GM18520 (cell line): ENCODE results near the gene FRMD4A.
"Not testable (repeated sequence)": the region's sequence is repeated elsewhere in the genome, so short reads cannot be mapped to it uniquely, and the experiment has no call there.

Source experiments
- ATAC-seq: cut with Tn5 transposase; IDR thresholded peaks from one replicate; pipeline ENCODE4 v1.9.1; 2021; ENCODE audit not compliant: unreplicated experiment

The FRMD4A gene

DNA sequence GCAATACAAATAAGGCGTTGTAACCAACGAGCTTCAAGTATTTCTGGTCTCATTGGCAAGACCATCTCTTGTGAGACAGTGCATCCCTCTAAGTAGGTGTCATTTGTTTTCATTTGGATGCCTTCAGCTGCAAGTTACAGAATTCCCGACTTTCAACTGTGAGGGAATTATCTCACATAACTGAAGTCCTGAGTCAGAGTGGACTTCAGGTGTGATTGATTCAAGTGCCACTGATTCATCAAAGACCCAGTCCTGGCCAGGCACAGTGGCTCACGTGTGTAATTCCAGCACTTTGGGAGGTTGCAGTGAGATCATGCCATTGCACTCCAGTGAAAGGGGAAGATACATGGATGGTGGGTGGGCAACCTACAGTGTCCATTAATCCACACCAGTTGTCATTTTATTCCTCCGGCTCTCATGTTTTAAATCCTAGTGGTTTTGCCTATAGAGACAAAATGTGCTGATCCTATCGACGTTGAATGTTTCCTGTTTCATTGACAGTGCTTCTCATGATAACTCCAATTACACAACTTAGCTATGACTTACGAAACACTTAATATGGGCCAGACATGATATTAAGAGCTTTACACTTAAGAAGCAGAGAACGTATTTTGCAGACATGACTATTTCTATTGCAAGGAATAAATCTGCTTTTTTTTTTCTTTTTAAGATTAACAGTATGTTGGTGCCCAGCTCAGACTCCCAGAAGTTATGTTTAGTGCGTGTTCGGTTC lies 268.0 kb downstream of the FRMD4A start:
- ATAC-seq = no peak

DNA sequence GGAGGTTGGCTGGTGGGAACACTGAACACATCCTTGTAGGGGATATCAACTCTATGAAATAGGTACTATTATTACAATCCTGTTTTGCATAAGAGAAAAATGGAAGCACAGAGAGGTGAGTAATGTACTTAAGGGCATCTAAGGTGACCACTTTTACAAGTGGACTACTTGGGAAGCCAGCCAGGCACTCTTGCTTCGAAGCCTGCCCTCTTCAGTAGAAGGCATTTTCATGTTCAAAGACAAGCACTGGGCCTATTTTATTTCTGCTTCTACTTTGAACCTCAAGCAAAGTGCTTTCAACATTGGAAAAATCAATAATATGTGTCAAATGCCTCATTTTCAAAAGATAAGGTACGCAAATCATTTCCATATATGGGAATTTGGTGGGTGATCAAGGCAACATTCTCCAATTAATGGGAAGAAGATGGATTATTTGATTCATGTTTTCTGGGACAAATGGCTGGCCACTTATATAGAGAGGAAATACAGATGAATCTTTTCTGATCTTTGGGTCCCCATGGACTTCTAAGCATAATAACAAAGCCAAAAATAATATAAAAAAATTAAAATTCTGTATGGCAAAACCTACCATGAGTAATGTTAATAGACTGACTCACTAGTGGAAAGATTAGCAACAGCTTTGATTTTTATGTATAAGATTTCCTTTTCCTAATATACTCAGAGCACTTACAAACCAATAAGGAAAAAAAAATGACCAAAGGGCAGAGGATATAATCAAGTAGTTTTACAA lies 270.2 kb downstream of the FRMD4A start:
- ATAC-seq = no peak

DNA sequence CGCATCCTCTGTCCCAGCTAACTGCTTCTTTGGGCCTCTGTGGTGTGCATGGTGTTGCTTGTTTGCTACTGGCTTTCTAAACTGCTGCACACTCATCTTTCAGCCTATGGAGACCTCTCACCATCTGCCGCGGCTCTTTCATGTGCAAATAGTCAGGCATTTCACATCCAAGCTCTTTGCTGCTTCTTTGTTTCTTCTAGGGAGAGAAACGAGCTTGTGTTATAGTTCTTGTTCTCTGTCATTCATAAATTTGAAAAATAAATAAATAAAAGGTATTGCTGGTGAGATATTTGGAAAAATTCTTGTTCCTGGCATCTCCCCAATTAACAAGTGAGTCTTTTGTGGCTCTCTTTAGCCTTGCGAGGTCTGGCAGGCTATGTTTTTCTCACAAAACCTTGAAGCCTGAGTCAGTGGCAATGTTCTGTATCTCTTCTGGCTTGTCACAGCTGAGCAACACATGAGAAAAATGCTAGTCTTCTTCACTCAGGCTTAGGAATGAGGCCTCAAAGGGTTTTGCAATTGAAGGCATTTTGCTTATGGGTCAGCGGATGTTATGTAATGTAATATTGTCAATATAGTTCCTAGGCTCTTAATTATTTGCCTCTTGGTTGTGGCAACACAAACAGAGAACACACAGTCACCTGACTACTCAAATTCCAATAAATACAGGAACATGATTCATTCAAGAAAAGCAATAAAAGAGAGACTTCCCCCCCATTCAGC lies 274.0 kb downstream of the FRMD4A start:
- ATAC-seq = no peak

DNA sequence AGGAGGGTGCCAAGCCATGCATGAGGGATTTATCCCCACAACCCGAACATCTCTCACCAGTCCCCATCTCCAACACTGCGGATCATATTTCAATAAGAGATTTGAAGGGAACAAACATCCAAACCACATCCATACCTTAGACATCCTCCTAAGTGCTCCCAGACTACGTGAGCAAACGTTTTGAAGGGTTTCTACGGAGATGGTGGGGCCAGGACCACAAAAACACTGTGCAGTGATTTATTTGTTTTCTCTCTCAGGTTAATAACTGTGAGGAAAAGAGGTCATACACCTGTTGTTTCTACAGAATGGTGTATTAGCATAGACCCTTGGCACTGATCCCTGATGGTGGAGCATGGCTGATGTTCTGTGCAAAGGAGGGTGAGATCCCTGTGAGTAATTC lies 277.8 kb downstream of the FRMD4A start:
- ATAC-seq = no peak

DNA sequence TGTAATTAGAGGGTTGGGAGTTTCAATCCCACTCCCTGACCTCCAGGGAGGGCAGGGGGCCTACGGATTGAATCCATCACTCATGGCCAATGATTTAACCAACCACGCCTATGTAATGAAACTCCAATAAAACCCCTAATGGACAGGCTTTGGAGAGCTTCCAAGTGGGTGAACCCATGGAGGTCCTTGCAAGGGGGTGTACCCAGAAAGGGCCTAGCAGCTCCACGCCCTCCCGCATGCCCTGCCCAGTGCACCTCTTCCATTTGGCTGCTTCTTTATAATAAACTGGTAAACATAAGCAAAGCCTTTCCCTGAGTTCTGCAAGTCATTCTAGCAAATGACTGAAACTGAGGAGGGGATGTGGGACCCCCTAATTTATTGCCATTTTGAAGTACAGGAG lies 280.1 kb downstream of the FRMD4A start:
- no peak for ATAC-seq

DNA sequence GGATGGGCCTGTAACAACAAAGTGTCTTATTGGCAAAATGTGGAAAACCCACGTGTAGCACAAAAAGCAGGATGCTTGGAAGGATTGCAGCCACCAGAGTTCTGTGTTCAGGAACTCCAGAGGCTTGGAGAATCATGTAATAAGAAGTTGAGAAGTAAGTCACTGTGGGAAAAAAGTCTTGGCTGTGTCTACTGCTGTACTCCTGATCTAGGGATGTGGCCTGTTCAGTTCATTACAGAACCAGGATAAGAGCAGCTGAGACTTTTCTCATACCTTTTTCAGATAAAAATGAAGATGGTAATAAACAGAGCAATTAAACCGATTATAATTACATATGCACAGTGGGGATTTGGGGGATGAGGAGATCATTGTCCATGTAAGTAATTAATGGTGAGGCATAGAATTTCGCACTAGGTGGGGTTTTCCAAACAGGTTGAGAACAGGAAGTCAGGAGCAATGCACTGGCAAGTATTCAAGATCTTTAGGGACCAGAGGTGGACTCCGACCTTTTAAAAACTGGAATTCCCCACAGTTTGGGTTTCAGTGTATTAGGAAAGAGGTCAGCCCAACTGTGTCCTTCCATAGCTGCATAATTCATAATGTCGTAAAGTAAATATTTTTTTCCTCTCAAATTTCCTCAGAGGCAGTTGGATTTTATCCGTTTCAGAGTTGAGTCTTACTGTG lies 281.7 kb downstream of the FRMD4A start:
- no peak for ATAC-seq

DNA sequence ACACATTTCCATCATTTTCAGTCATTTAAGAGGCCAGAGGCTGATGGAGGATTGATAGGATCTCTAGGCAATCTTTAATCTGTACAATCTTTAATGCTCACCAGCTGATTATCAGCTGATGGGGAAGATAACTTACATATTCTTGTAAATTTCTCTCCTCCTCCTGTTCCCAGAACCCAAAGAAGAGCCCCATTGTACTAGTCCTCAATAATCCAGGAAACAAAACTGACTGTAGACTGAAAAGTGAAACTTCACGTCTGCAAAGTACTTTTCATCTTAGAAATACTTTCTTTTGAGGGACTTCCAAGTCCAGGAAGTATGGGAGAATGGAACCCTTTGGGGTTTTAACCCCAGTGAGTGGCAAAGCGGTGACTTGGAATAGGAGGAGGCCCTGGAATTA lies 283.3 kb downstream of the FRMD4A start:
- no peak for ATAC-seq

DNA sequence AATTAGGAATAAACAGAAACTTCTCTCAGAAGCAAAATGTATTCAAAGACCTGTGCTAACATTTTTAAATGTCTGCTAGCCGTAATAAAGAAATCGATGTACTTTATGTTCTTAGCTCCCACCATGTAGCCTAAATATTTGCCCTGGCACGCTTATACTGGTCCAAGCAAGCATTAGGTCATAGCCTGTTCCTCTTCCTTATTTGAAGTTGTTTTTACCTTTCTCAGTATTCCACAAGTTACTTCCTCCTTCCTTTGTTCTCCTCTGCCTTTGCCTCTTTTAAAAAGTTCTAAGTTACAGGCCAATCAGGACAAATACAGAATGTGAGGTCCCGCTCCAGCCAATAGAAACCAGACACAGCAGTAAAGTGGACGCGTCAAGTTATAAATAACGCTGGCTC lies 288.7 kb downstream of the FRMD4A start:
- ATAC-seq = not testable (repeated sequence)

DNA sequence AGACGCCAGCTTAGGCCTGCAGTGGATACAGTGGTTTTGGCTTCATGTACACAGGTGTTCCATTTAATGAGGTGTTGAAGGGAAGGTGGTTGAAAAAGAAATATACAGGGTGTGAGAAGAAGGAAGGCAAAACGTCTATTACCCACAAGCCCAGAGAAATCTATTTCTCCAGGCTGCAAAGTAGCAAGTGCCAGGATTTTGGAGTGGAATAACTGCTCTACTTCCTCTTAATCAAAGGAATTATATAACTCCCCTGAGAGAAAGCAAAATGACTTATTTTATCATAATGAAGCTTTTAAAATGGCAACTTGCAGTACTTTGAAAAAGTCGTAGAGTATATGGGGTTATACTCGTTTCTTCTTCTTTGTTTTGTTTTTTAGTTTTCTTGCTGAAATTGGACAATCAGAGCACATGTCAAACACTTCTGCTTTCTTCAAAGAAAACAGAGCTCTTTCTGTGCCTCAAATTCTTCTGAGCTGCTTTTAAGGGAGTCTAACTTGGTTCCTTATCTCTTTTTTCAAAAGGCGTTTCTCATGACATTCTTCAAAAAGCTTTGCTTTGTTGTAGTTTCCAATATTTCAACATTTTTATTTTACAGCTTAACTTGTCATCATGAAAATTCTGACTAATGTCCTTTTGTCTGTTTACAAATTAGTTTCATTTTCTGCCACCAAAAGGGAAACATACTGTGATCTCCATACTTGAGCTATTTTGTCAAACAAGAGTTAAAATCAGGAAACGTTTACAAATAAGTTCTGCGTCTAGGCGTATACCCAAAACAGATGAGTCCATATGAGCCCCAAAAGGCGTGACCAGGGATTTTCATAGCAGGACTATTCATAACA lies 289.7 kb downstream of the FRMD4A start:
- no peak for ATAC-seq

DNA sequence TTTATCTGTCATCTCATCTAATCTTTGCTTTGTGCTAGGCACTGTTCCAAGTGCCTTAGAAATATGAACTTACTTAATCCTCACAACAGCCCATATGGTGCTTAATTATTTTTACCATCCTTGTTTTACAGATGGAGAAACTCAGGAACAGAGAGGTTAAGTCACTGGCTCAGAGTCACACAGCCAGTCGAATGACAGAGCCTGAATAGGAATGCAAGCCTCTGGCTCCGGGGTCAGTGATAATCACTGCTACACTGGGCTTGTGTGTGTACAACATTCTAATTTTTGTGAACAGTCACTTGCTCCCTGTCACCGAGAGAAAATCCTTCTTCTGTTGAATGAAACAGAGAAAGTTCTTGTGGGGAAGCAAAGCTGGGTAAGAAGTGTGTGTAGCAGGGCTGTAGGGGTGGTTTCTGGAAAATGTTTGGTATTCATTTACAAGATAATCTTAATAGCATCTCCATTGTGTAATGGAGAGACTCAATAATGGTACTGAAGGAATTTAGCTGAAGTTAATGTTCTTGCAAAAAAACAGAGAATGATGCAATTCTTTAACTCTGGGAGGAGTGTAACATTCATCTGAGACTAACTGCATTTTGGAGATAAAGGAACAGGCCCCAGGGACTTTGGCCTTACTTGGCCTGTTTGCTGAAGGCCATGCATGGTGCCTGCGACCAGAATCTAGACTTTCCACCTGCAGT lies 290.6 kb downstream of the FRMD4A start:
- no peak for ATAC-seq

DNA sequence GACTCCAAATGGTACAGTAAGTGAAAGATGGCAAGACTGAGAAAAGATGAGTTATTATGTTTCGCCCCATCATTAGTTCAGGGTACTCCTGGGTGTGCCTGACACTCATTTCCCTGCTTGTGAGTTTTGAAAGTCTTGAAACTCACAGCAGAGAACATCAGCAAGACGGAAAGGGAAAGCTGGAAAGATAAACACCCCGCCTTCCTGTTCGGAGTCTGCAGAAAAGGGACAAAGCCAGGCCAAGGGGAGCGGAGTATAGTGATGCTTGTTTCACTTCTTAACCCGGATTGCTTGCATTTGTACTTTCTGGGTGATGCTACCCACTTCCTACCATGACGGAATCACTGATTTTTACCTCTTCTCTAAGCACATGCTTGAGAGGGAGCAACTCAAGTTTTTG lies 294.5 kb downstream of the FRMD4A start:
- no peak for ATAC-seq

DNA sequence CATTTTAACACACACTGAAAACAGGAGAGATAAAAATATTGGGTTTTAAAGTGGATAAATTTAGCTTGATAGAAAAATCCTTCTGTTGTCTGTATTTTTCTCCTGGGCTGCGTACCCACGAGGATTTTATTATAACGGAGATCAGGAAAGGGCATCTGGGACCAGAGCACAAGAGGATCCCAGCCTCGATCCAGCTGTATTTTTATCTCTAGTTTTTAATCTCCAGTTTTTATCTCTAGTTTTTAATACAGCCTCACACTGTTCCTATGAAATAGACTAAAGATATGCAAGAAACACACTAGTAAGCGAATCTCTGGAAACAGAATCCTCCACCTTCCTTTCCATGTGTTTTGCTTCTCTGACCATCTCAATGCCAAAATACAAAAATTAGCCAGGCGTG lies 295.2 kb downstream of the FRMD4A start:
- no peak for ATAC-seq

DNA sequence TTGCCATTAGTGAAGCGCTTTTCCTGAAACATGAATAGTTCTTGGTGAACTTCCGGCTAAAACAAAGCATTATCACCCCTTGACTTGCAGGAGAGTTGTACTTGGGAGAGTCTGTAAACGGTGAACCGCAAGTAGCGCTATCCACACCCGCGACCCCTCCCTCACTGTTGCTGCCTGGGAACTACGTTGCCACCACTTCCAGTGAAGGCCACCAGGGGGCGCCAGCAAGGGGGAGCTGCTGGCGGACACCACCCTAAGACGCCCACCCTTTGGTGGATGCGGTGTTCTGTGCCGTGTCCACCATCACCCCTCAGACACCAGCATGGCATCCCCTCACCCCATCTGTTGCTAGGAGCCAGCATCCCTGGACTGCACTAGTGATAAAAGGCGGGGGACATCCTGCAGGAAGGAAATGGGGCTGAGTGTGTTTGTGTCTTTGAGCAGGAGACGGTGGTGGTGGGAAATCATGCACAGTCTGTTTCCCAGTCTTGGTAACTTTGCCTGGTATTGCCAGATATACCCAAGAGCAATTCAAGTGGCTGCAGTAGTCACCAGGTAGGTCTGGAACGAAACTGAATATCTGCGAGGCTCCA lies 298.2 kb downstream of the FRMD4A start:
- no peak for ATAC-seq

DNA sequence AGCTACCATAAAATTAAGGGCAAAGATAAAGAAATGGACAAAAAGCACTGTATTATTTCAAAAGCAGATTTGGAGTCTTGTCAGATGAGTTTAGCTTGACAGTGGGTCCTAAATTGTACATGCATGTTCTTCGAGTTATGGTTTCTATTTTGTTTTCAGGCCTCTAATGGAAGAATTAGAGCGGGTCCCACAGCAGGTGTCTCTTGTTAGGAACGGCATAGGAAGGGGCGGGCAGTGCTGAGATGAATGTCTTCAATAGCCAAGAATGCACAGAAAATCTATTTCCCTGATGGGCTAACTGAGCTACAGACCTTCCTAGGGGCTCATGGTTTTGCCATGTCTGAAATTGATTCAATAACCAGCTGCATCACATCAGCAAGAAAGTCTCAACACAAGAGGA lies 304.4 kb downstream of the FRMD4A start:
- no peak for ATAC-seq

DNA sequence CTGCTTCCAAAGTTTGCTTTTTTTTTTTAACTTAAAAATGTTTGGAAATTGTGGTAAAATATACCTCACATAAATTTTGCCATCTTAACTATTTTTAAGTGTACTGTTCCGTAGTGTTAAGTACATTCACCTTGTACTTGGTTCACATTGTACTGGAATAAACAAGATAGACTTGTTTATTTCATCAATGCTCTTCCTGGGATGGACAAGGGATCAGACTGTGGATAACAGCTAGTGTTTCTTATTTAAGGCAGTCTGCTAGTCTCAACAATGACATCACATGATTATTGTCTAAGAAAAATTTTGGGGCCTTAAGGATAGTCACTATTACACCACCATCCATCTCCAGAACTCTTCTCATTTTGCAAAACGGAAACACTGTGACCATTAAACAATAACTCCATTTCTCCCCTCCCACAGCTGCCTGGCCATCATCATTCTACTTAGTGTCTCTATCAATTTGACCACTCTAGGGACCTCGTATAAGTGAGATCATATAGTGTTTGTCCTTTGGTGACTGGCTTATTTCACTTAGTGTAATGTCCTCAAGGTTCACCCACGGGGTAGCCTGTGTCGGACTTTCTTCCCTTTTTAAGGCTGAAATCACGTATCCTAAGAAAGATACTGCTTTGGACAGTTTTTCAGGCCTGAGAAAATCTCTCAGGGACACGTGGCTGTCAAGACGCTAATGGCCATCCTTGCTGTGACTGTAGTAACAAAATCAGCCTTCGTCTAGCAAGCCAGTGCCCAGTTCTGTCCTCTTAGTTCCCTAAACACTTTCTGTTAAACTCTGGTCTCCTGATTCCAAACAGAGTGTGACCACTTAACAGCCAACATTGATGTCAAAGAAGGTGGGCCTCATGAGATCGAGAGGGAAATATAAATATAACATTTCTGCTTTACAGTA lies 305.2 kb downstream of the FRMD4A start:
- no peak for ATAC-seq

DNA sequence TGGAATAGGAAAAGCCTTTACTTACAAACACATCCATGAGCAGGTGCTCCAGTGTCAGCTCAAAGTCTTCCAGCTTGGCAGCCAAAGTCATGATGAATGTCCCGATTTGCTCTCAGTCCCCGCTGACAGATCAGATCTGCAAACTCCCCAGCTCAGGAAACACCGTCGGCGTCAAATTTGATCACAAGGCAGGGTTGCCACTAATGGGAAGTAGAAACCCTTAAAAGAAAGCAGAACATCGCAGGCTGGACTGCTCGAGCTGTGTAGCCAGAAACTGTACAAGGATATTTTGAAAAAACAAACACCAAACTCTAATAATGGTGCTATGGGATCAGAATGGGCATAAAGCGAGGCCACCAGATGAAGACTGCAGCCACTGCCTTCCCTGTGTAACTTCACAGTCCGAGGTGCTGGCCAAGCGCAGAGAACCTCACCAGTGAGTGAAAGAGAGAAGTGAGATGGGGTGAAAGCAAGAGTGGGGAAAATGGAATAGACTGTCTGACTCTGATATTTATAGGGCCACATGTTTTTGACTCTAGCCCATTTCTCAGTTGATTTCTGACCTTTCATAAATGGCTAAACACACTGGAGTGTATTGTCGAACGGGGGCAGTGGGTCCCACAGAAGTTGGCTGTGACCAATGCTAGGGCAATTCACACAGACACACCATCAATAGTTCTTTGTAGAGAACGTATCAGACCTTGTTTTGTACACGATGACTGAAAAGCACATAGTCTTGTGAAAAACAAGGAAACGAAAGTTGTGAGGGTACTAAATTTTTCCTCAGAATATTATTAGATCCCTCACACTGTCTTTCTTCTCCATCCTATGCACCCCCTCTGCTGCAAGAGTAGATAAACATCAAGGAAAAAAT lies 306.2 kb downstream of the FRMD4A start:
- ATAC-seq = no peak

DNA sequence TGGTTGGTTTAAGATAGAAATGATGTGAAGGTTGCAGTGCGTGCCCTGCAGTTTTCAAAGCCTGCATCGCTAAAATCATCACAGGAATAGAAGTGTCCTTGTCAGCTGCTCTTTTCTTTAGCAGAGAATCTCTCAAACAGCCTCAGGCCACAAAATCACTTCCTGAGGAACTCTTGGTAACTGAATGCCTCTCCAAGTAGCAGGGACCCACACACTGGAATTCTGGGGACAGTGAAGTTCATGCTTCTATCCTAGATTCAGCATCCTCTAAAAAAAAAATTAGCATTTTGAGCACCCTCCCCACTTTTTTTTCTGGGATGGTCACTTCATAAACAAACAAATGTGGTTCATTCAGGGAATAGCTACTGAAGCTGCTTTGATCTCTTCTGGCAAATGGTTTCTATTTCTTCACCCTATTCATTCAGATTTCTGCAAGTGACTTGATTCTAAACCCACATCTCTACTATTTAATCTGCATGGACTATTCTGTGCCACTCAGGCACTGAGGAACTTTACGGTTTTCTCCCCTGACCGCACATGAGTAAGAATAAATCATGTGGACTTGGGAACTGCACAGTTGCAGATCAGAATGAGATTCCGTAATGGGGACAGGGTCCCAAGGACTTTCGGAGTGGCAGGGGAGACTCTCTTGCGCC lies 306.9 kb downstream of the FRMD4A start:
- no peak for ATAC-seq
